ENCODE results near the gene PDE6A. TPM values are rescaled to one million over a fixed set of nuclear protein-coding genes. Genes with fewer than 3 reads are reported as not detected.

PDE6A gene
- total and polyA plus RNA-seq, 9 of the 15 experiments (the other 6 are each of a cell fraction or from before 2014, with no cell fraction given): 0.01 to 0.04 (median 0.01) TPM; not detected in 6

DNA sequence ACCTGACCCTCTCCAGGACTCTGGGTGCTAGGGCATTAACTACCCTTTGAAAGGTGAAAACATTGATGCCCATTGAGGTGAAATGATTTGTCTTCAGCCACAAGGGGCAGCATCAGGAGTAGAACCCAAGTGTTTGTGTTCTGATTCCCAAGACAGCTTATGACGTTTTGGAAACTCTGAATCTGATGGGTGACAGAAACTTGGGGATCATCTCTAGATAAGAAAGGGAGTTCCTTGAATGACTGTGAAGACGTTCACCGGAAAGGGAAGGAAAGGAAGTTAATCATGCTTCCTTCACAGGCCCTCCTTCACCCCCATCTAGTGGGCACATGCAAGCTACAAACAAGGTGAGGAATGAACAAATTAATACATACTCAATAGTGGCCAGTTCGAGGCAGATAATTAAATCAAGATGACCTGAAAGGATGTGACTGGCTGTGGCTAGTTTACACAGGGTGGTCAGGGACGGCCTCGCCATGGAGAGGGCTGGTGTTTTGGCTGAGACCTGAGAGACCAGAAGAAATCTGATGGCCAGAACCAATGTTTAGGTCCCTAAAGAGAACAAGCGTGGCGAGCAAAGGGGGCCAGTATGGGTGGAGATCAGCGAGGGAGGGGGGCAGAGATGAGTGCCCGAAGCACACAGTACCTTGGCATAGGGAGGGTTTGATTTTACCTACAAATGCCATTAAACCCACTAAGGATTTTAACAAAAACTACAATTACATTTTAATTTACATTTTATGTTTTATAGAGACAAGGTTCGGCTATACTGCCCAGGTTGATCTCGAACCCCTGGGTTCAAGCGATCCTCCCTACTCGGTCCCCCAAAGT lies 15.0 kb upstream of the PDE6A start (continued):
- TF ChIP-seq PBX2 (CRISPR knock-in tag; IDR thresholded peaks at IDR 0.05; ENCODE audit: low read depth) (no peak), PBX2 (tag; conservative IDR thresholded peaks at IDR 0.05; ENCODE audit: low read depth) (peak; percentile 69), ESRRA (IDR thresholded peaks at IDR 0.05; ENCODE audit: borderline replicate concordance, low read depth) (no peak), ZNF586 (CRISPR knock-in tag; conservative IDR thresholded peaks at IDR 0.05) (no peak), SPI1 (IDR thresholded peaks at IDR 0.05; ENCODE audit: borderline replicate concordance, low read depth, low read length) (peak; percentile 48; the same call in 1 of the 2 replicates), FUS (optimal IDR thresholded peaks at IDR 0.05; ENCODE audit: low read depth, low read length) (no peak), KDM1A (IDR thresholded peaks at IDR 0.05) (peak; percentile 29 to 60; a peak in 3 of 4 replicates), RCOR1 (IDR thresholded peaks at IDR 0.05; ENCODE audit: borderline replicate concordance in 1 of 2, low read depth in 2 of 2, low read length in 2 of 2) (peak in 1 of 2 experiments; percentile 87; a peak in 2 of 4 replicates), MTA1 (IDR thresholded peaks at IDR 0.05; ENCODE audit: borderline replicate concordance) (peak; percentile 67; the same call in 1 of the 2 replicates), SMARCA4 (IDR thresholded peaks at IDR 0.05) (peak; percentile 78; the same call in 1 of the 2 replicates), JUN (IDR thresholded peaks at IDR 0.05; ENCODE audit: borderline replicate concordance, low read depth, low read length) (0 out of 2 replicates have a peak, but pooled peaks have one; percentile 74), JUN (CRISPR knock-in tag; IDR thresholded peaks at IDR 0.05; ENCODE audit: borderline replicate concordance) (no peak), THAP12 (CRISPR knock-in tag; IDR thresholded peaks at IDR 0.05) (no peak), PYGO2 (tag; IDR thresholded peaks at IDR 0.05) (0 out of 2 replicates have a peak, but pooled peaks have one; percentile 10), RBBP5 (IDR thresholded peaks at IDR 0.05; ENCODE audit: borderline replicate concordance, insufficient read depth, low read length, poor library complexity, severe bottlenecking) (no peak), KLF1 (tag; IDR thresholded peaks at IDR 0.05) (0 out of 2 replicates have a peak, but pooled peaks have one; percentile 53), ZNF592 (IDR thresholded peaks at IDR 0.05) (peak; percentile 81), ZNF551 (CRISPR knock-in tag; IDR thresholded peaks at IDR 0.05) (no peak)
